Right renal cortex interstitium (tissue), 3 donors: ENCODE data around the gene ANK2. TPM values are rescaled to one million over a fixed set of nuclear protein-coding genes. Genes with fewer than 3 reads are reported as not detected.
"Not testable (repeated sequence)": the region's sequence is repeated elsewhere in the genome, so short reads cannot be mapped to it uniquely, and the experiment has no call there.

Source experiments
- DNase-seq, 3 donors: peaks; one replicate each; pipeline ENCODE4 v3.0.0-alpha.2; 2013; ENCODE audit warnings: low read depth in 3 of 3, low spot score in 2 of 3
- polyA plus RNA-seq, 3 donors: library from polyadenylated mRNA; unstranded; fragments of 120-200 nt; gene quantifications; one replicate each; pipeline ENCODE4 v1.2.1, GENCODE V29; 2013; ENCODE audit not compliant: insufficient read length in 3 of 3

The ANK2 gene
- polyA plus RNA-seq, 3 donors = 60.8 to 77.1 (median 69.2) TPM

- DNase-seq = no peak
These were observed 1.4 kb downstream of the ANK2 start for GRCh38 chr4:113050837-113051236.

GRCh38 chr4:113051361-113051760 is 1.9 kb downstream of the ANK2 start:
- no peak for DNase-seq

GRCh38 chr4:113052379-113052951 is 3.0 kb downstream of the ANK2 start:
- no peak for DNase-seq

GRCh38 chr4:113053883-113054282 is 4.4 kb downstream of the ANK2 start:
- no peak for DNase-seq

- no peak for DNase-seq
These were observed 6.9 kb downstream of the ANK2 start for GRCh38 chr4:113056318-113056717.

GRCh38 chr4:113057891-113058290 is 8.4 kb downstream of the ANK2 start:
- no peak for DNase-seq

GRCh38 chr4:113059449-113060182 is 10.2 kb downstream of the ANK2 start:
- no peak for DNase-seq

- no peak for DNase-seq
These were observed 11.4 kb downstream of the ANK2 start for GRCh38 chr4:113060853-113061252.

GRCh38 chr4:113064244-113064643 is 14.8 kb downstream of the ANK2 start:
- no peak for DNase-seq

- DNase-seq = no peak
These were observed 16.2 kb downstream of the ANK2 start for GRCh38 chr4:113065629-113066028.

- not testable (repeated sequence) for DNase-seq
These were observed 19.3 kb downstream of the ANK2 start for GRCh38 chr4:113068771-113069170.

GRCh38 chr4:113069212-113069892 is 19.9 kb downstream of the ANK2 start:
- no peak for DNase-seq

GRCh38 chr4:113070755-113071154 is 21.3 kb downstream of the ANK2 start:
- DNase-seq = no peak

- no peak for DNase-seq
These were observed 21.8 kb downstream of the ANK2 start for GRCh38 chr4:113071274-113071673.

- DNase-seq = no peak
These were observed 22.4 kb downstream of the ANK2 start for GRCh38 chr4:113071805-113072204.

- DNase-seq = no peak
These were observed 24.1 kb downstream of the ANK2 start for GRCh38 chr4:113073451-113074005.

- DNase-seq = no peak
These were observed 28.1 kb downstream of the ANK2 start for GRCh38 chr4:113077575-113077974.

- DNase-seq = no peak
These were observed 28.6 kb downstream of the ANK2 start for GRCh38 chr4:113078066-113078465.

GRCh38 chr4:113080050-113080449 is 30.6 kb downstream of the ANK2 start:
- DNase-seq = no peak

GRCh38 chr4:113080624-113081023 is 31.2 kb downstream of the ANK2 start:
- DNase-seq = no peak

GRCh38 chr4:113083346-113083745 is 33.9 kb downstream of the ANK2 start:
- DNase-seq = no peak
